HG03108 (cell line): Measurements from ENCODE around the gene VEGFB.
A peak's percentile ranks its signal among the peaks of the same experiment; 100 is the strongest.

ENCODE experiments used
- ATAC-seq: cut with Tn5 transposase; IDR thresholded peaks from one replicate; pipeline ENCODE4 v1.9.1; 2021; ENCODE audit warnings: moderate library complexity; ENCODE audit not compliant: unreplicated experiment

Gene VEGFB

GRCh38 chr11:64258946-64259532 is 24.7 kb downstream of the VEGFB start:
- no peak for ATAC-seq

- no peak for ATAC-seq
Measured at GRCh38 chr11:64259533-64260067, 25.2 kb downstream of the VEGFB start.

- no peak for ATAC-seq
Measured at GRCh38 chr11:64260147-64260708, 25.8 kb downstream of the VEGFB start.

- ATAC-seq = no peak
Measured at GRCh38 chr11:64261556-64262080, 27.2 kb downstream of the VEGFB start.

- ATAC-seq = no peak
Measured at GRCh38 chr11:64262271-64263002, 28.1 kb downstream of the VEGFB start.

- no peak for ATAC-seq
Measured at GRCh38 chr11:64263021-64263946, 28.9 kb downstream of the VEGFB start.

GRCh38 chr11:64263947-64264317 is 29.5 kb downstream of the VEGFB start:
- no peak for ATAC-seq

- no peak for ATAC-seq
Measured at GRCh38 chr11:64264371-64264852, 30.0 kb downstream of the VEGFB start.

GRCh38 chr11:64265176-64266160 is 31.1 kb downstream of the VEGFB start:
- no peak for ATAC-seq

GRCh38 chr11:64266339-64266738 is 32.0 kb downstream of the VEGFB start:
- no peak for ATAC-seq

GRCh38 chr11:64267207-64267945 is 33.0 kb downstream of the VEGFB start:
- no peak for ATAC-seq

GRCh38 chr11:64268025-64268892 is 33.9 kb downstream of the VEGFB start:
- ATAC-seq = no peak

GRCh38 chr11:64268893-64269539 is 34.6 kb downstream of the VEGFB start:
- peak; percentile 10 for ATAC-seq

GRCh38 chr11:64269540-64270220 is 35.3 kb downstream of the VEGFB start:
- ATAC-seq = peak; percentile 61

GRCh38 chr11:64275031-64275800 is 40.8 kb downstream of the VEGFB start:
- no peak for ATAC-seq

GRCh38 chr11:64275841-64276240 is 41.5 kb downstream of the VEGFB start:
- ATAC-seq = no peak
